GM10847 (cell line): ENCODE results near the gene SCN9A.

Experiments used
- POLR2A ChIP-seq: IDR thresholded peaks from 2 replicates; pipeline ENCODE4 v1.6.1; 2011; ENCODE audit not compliant: insufficient read length; ENCODE audit errors: extremely low read depth

The SCN9A gene

DNA sequence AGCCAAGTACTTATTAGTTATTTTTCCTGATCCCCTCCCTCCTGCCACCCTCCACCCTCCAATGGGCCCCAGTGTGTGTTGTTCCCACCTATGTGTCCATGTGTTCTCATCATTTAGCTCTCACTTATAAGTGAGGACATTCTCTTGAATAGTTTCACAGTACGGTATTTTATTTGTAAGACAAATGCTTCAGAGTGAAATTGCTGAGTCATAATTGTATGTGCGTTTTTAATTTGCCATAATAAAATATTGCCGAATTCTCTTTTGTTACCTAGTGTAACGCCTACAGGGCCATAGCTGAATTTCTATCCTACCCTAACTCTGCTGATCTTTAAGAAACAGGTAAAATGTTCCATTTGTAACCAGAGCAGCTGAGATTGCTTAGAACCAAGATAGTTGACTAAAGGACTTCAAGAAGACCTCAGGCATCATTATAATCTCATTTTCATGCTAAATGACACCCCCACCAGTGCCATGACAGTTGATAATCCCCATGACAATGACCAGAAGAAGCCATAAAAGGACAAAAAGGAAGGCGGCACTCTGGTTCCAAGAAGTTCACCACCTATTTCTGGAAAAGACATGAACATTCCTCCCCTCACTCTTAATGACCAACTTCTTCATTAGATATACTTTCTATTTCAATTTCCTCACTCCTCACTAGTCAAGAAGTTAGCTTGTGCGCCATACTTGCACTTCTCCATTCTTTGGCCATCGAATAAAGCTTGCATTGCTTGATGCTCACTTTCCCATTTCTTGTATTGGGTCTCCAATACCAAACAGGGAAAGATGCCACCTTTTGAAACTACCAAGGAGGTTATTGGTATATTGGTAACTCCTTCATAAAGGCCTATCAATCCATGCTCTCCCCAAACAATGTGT lies 18.4 kb downstream of the SCN9A start:
- TF ChIP-seq POLR2A: no peak

DNA sequence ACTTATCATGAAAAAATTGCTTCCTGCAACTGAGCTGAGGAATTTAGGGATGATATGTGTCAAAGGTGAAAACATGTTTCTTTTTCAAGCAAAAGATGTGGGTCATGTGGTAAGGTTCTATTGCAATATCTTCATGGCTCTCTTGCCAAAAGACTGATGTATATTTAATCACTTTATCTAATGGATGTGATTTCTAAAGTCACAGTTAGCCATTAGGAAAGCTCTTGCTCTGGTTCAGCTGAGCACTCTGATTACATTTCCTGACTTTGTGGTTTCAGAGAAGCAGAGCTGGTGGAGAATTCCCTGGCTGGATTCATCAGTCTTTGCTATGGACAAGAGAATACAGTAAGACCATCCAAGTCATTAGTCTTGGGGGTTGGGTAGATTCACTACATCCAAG lies 24.4 kb downstream of the SCN9A start:
- TF ChIP-seq POLR2A: no peak

DNA sequence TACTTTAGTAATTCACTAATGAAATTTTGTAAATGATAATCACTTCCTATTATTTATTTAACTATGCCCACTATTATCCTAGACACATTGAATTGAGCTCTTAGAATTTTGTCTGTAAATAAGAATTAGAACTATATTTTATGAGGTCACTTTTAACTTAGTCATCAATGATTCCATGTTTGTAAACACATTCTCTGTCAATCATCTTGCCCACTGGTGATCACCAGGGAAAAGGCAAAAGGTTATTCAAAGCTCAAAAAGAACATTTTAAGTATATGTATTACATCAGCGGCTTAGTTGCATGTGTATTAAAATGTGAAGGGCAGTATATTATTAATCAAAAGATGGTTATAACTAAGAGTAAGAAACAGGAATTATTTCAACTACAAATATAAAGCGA lies 25.2 kb downstream of the SCN9A start:
- TF ChIP-seq POLR2A: no peak

DNA sequence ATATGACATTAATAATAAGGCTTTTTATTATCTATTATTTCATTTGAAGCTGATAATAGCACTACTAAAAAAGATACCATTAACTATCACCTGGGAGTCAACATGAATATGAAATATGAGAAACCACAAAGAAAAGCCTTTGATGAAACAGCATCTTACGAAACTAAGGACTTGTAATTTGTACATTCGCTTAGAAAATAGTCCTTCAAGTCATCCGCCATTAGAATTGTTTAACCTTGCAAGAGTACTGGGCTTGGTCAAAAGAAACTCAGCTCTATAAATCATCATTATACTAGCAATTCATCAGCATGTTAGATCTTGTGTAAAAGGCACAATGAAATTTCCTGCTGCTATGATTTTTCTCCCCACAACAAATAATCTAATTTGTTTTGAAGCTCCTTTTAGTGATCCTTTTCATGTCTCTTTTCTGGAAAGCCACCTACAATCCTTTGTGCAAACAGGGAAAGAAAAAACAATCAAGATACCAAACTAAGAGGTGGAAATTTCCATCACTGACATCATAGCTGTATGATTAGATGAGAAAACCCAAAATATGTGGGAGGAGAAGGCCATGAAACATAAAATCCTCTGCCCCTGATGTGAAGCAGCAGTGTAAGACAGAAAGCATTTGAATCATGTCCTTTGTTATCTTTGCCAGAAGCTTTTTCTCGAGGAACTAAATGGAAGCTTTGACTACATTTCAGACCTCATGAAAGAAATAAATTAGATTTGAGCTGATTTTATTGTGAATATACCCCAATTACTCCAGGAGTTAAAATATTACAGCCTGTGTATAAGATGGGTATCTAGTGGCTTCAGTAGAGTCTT lies 31.2 kb downstream of the SCN9A start:
- TF ChIP-seq POLR2A: no peak

DNA sequence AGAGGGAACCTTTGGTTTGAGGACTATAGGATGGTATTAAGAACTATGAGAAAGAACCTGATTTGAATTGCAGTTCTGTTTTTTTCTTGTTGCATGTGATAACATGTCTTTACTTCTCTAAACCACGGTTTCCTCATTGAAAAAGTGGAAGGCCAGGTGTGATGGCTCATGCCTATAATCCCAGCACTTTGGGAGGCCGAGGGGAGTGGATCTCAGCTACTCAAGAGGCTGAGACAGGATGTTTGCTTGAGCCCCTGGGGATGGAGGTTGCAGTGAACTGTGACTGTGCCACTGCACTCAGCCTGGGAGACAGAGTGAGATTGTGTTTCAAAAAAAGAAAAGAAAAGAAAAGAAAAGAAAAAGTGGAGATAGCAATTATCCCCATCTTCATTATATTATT lies 32.3 kb downstream of the SCN9A start:
- no peak for TF ChIP-seq POLR2A

DNA sequence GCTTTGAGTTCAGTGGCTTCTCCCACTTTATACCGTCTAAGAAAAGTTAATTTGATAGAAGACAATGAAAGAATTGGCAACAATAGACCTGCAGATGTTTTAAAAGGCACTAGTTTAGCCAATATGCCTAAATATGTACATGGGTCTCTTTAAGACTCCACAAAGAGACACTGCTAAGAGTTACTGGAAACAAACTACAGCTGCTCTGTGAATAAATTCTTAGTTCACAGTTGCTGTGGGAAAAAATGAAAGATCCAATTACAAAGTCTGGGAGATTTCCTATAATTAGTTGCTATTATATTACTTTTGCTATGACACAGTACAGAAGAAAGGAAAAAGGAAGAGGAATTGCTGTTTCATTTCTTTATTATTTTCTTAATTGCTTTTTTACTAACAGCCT lies 34.3 kb downstream of the SCN9A start:
- no peak for TF ChIP-seq POLR2A

DNA sequence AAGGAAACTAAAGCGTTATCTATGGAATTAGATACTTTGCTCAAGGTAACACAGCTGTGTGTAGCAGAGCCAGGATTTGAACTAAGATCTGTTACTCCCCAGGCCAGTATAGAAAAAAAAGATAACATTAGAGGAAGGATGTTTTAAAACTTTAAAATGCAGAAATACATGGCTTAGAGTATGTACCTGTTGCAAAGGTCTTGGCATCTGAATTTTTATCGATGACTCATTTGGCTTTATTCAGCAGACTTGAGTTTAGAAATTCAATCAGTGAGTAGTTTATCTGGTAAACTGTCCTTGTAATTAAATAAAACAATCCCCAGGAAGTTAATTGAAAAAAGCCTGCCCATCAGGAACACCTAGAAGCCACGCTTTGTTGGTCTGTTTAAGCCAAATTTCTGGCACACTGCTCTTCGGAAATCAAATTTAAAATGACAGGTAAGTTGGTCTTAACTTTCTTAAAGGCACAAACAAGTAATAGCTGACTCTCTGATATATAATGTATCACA lies 36.9 kb downstream of the SCN9A start:
- no peak for TF ChIP-seq POLR2A

DNA sequence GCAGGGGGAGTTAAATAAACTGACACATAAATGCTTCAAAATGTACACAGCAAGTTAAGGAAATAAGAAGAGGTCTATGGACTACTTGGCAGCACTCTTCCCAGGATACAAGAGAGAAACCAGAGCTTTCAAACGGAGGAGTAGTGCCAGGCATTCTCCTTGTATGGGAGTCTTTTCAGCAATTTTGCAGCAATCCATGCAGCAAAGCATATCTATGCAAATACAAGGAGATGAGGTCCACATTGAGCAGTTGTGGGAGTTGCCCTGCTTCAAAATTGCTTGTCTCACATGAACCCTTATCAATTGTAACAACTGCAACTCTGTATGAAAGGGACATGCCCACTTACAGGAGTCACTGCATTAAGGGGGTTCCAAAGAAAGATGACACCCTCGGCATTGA lies 37.8 kb downstream of the SCN9A start:
- TF ChIP-seq POLR2A: no peak

DNA sequence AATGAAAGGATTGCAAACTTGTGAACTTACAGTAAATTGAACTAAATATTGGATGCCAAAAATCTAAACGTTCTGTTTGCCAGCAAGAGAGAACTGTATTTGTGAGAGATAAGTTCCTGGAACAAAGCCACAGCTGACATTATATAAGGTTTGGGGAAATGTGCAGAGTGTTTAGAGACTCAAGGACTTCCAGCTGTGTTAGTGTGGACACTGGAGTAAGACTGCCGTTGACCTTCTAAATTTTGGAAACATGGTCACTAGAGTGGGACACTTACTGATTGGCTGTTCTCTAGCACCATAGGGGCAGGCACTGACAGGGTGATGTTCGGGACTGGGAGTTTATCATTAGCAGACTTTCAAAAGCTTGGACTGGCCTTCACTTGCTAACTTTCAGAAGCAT lies 40.5 kb downstream of the SCN9A start:
- TF ChIP-seq POLR2A: no peak

DNA sequence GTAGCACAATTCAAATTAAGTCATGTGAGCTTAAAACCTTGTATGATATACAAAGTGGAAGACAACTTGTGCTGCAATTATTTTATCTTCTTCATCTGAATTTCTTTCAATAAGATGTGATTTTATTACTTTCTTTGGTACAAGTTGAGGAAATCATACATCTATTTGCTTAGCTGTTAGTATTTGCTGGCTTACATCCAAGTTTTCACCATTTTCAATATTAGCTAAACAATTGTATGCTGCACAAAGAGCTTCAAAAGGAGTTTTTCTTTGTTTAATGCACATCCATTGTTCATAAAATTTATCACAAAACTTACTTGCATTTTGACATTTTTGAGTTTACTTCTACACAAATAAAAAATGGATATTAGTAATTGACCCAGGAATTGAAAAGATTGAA lies 40.9 kb downstream of the SCN9A start:
- no peak for TF ChIP-seq POLR2A

DNA sequence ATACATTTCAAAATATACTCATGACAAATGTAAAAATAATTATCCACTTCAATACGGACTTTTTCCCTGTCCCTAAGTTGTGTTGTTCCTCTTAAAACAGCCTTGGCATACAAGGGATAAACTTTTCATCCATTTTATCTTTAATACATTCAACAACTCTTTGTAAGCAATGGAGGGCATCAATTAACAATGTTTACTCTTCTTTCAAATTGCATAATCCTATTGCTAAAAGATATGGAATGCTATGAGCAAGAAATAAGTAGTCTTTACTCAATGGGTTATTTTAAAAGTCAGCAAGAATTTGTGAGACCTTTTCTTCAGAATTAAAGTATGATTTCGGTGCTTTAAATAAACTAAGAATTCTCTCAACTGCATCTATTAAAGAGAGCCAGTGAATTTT lies 41.9 kb downstream of the SCN9A start:
- no peak for TF ChIP-seq POLR2A

DNA sequence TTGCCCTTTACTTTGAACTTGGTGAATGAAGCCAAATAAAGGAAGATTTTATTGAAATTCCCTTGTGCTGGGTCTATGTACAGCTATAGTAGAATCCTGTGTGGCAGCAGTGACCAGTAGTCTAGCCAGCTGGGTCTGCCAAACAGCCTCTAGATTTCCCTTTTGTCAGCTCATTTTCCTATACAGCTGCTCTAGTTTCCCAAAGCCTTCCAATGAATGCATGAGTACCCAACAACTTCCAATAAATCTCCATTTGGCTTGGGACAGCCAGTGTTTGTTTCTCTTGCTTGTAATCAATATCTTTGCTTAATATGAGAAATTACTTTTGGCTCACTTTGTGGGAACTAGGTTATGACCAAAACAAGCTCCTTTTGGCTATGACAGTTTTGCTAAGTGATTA lies 43.6 kb downstream of the SCN9A start:
- no peak for TF ChIP-seq POLR2A

DNA sequence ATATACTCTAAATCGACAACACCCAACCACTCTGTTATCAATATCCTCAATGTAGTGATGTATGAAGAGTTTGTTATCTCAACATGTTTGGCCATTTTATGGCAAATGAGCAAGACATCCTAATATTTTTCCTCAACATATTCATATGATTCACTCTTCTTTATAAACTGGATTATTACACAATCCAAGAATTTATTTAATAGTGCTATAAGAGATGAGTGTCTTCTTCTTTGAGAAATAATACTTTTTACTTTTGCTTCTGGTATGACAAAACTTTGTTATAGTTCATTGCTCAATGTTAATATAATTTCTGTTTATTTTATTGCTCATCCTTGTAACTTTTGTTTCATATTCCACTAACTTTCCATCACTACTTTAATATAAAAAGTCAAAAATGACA lies 44.3 kb downstream of the SCN9A start:
- TF ChIP-seq POLR2A: no peak

DNA sequence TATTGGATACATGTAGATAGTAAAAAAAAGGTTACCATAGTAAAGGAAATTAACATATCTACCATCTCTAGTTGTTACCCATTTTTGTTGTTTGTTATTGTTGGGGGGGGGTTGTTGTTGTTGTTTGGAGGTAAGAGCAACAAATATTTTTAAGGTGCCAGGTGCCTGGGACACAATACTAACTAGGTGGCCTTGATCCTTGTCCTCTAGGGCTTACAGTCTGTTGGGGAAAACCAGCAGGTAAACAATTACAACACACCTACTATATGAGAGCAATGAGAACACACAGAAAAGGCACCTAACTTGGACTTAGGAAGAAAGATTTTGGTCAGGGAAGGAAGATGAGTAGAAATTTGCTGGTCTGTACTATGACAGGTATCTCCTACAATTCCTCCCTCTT lies 46.3 kb downstream of the SCN9A start:
- no peak for TF ChIP-seq POLR2A

DNA sequence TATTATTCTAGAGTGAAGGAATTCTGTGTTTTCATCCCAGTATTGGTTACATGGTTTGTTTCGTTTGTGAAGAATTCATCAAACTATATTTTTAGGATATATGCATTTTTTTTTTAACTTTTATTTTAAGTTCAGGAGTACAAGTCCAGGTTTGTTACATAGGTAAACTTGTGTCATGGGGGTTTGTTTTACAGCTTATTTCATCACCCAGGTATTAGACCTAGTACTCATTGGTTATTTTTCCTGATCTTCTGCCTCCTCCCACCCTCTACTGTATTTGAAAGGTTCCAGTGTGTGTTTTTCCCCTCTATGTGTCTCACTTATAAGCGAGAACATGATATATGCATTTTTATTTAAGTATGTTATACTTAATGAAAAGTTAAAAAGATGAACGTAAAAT lies 47.6 kb downstream of the SCN9A start:
- TF ChIP-seq POLR2A: no peak

DNA sequence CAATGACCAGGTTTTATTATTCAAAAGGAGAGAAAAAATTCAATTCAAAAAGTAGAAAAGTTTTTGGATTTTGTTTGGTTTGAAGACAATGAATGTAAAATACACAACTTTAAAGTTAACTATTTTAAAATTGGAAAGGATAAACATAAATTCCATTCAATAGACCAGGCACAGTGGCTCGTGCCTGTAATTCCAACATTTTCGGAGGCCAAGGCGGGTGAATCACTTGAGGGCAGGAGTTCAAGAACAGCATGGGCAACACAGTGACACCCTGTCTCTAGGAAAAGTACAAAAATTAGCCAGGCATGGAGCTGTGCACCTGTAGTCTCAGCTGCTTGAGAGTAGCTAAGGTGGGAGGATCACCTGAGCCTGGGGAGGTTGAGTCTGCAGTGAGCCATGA lies 54.7 kb downstream of the SCN9A start:
- TF ChIP-seq POLR2A: no peak
